B cell (primary cell): Measurements from ENCODE around the gene RGS7. TPM values are rescaled to one million over a fixed set of nuclear protein-coding genes. Genes with fewer than 3 reads are reported as not detected.

Experiments
- ATAC-seq: fragments of 200-7000 bp; cut with Tn5 transposase; one replicate; pipeline ENCODE4 v1.10.0; 2021; ENCODE audit warnings: low read depth, mild to moderate bottlenecking, moderate number of reproducible peaks, moderate library complexity
- CTCF ChIA-PET: fragments of 350-600 bp; sonication (Branson Sonifier 250); formaldehyde crosslinking; loops from one replicate; lab custom pipeline; 2021; ENCODE audit warnings: antibody characterized with exemption, inconsistent platforms; lab: Charles Lee
- POLR2A ChIA-PET: fragments of 350-600 bp; sonication (Branson Sonifier 250); formaldehyde crosslinking; loops from one replicate; lab custom pipeline; 2021; ENCODE audit warnings: antibody characterized with exemption; lab: Charles Lee
- DNase-seq: peaks from one replicate; pipeline ENCODE4 v3.0.0; 2013
- H2AFZ ChIP-seq: 2 replicates; pipeline ENCODE4 v1.6.1; 2012; ENCODE audit warnings: mild to moderate bottlenecking, low read depth, low read length; ENCODE audit not compliant: insufficient read depth, poor library complexity, severe bottlenecking
- H3K27ac ChIP-seq, 2 donors: 1 replicate in 1 of 2; 2 replicates in 1 of 2; pipeline ENCODE4 v1.5.1; 2012 to 2013; ENCODE audit warnings: low read length in 2 of 2, mild to moderate bottlenecking in 2 of 2, moderate library complexity in 1 of 2
- H3K27me3 ChIP-seq, 4 experiments: fragments of 200-600 bp in 1 of 4; sonication (generic) in 1 of 4; replicated peaks in 1 of 4; 1 replicate in 2 of 4; 2 replicates in 2 of 4; pipeline versions ENCODE4 v1.6.1 to v1.7.0; 2013 to 2016; ENCODE audit warnings: low read length in 3 of 4, mild to moderate bottlenecking in 2 of 4, mixed read lengths in 1 of 4, moderate library complexity in 1 of 4; ENCODE audit not compliant: insufficient read depth in 4 of 4, control insufficient read depth in 3 of 4; ENCODE audit errors: control extremely low read depth in 1 of 4
- H3K36me3 ChIP-seq, 2 experiments: replicated peaks in 1 of 2; 1 replicate in 1 of 2; 2 replicates in 1 of 2; pipeline versions ENCODE4 v1.6.1 to v1.7.1; 2013; ENCODE audit warnings: low read length in 1 of 2; ENCODE audit not compliant: insufficient read depth in 2 of 2, control insufficient read depth in 1 of 2; ENCODE audit errors: control extremely low read depth in 1 of 2, extremely low read depth in 1 of 2
- H3K4me1 ChIP-seq, 2 donors: fragments of 200-600 bp in 1 of 2; sonication (generic) in 1 of 2; 1 replicate in 1 of 2; 2 replicates in 1 of 2; pipeline versions ENCODE4 v1.5.1 to v1.6.1; 2013 to 2017; ENCODE audit warnings: low read length in 2 of 2; ENCODE audit not compliant: control insufficient read depth in 2 of 2, insufficient read depth in 2 of 2
- H3K4me2 ChIP-seq: replicated peaks from 2 replicates; pipeline ENCODE3; 2012; ENCODE audit warnings: mild to moderate bottlenecking, low read depth, low read length; ENCODE audit not compliant: poor library complexity, severe bottlenecking
- H3K4me3 ChIP-seq, 5 experiments: fragments of 200-600 bp in 1 of 5; sonication (generic) in 1 of 5; 1 replicate in 3 of 5; 2 replicates in 2 of 5; pipeline versions ENCODE4 v1.5.1 to v1.7.0; 2011 to 2016; ENCODE audit warnings: low read length in 4 of 5, mild to moderate bottlenecking in 4 of 5, low read depth in 2 of 5, control low read depth in 1 of 5, moderate library complexity in 1 of 5; ENCODE audit not compliant: insufficient read depth in 1 of 5; ENCODE audit errors: control extremely low read depth in 1 of 5, extremely low read depth in 1 of 5
- H3K79me2 ChIP-seq: fragments of 200-600 bp; sonication (generic); one replicate; pipeline ENCODE4 v1.6.0; 2016; ENCODE audit warnings: low read length; ENCODE audit not compliant: control insufficient read depth, insufficient read depth
- H3K9ac ChIP-seq: fragments of 200-600 bp; sonication (generic); 2 replicates; pipeline ENCODE4 v1.6.1; 2017; ENCODE audit warnings: mild to moderate bottlenecking, low read length, moderate library complexity
- H3K9me3 ChIP-seq, 3 donors: one replicate each; pipeline versions ENCODE4 v1.6.1 to v1.7.1; 2013; ENCODE audit warnings: low read length in 2 of 3; ENCODE audit not compliant: control insufficient read depth in 2 of 3, insufficient read depth in 1 of 3; ENCODE audit errors: control extremely low read depth in 1 of 3
- H4K20me1 ChIP-seq: 2 replicates; pipeline ENCODE4 v1.6.0; 2012; ENCODE audit warnings: mild to moderate bottlenecking, low read length; ENCODE audit not compliant: insufficient read depth, control insufficient read depth, poor library complexity, severe bottlenecking
- H3K27ac Mint-ChIP-seq: one replicate; pipeline ENCODE4 v1.8.0; 2021; ENCODE audit warnings: mixed read lengths
- H3K27me3 Mint-ChIP-seq: one replicate; pipeline ENCODE4 v1.8.0; 2021; ENCODE audit warnings: mixed read lengths
- H3K4me1 Mint-ChIP-seq: one replicate; pipeline ENCODE4 v1.8.0; 2021; ENCODE audit warnings: mixed read lengths
- H3K4me3 Mint-ChIP-seq: one replicate; pipeline ENCODE4 v1.8.0; 2021; ENCODE audit warnings: mixed read lengths
- H3K9me3 Mint-ChIP-seq: one replicate; pipeline ENCODE4 v1.8.0; 2022; ENCODE audit warnings: mixed read lengths; ENCODE audit not compliant: insufficient read depth
- EZH2 ChIP-seq: IDR thresholded peaks from 2 replicates; pipeline ENCODE4 v1.6.1; 2012; ENCODE audit warnings: borderline replicate concordance, low read depth, mild to moderate bottlenecking, moderate library complexity, low read length; ENCODE audit not compliant: insufficient read depth, poor library complexity, severe bottlenecking
- WGBS: methylation state at CpG from one replicate; pipeline ENCODE4 v1.1.5; 2013; ENCODE audit warnings: missing lambda C conversion rate; ENCODE audit not compliant: insufficient coverage; 5-methylcytosine and 5-hydroxymethylcytosine counted together
- intact Hi-C: fragments of 100-400 bp; cut with micrococcal nuclease; formaldehyde crosslinking; loops from one replicate; pipeline ENCODE4 v1.10.0; 2022
- polyA plus RNA-seq: library from polyadenylated mRNA; depleted of rRNA; stranded (reverse); fragments of >200 nt; gene quantifications from 2 replicates; pipeline ENCODE4 v1.2.3, GENCODE V29; 2012
- total RNA-seq, 2 donors: library from RNA; stranded (reverse); fragments of 120-200 nt in 1 of 2; gene quantifications; 1 replicate in 1 of 2; 2 replicates in 1 of 2; pipeline versions ENCODE4 v1.2.3 to v1.2.4, GENCODE V29; 2013 to 2022
- TF ChIP-seq, protein P1 (sequence below): fragments of 200-600 bp; IDR thresholded peaks from one replicate; pipeline ENCODE4 v1.8.0; 2022; ENCODE audit warnings: antibody characterized with exemption, mild to moderate bottlenecking

Gene RGS7
- total and polyA plus RNA-seq, 2 donors (not counting 1 experiment from before 2014, with no cell fraction given): 0.15 to 1.8 TPM

DNA sequence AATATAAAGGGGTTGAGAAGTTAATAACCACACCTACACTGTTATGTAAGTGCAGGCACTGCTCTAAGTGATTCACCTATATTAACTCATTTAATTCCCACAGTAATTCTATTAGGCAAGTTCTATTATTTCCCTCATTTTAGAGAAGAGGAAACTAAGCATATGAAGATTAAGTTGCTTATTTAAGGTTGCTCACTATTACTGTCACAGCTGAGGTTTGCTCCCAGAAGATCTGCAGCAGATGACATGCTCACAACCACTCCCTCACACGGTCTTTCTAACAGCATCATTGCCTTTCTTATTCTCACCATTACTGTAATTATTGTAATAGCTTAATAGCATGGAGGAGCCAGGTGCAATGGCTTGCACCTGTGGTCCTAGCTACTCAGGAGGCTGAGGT, 548.6 kb downstream of the RGS7 start:
- CTCF ChIA-PET: no interaction called here
- WGBS: no CpG with 5 or more reads among the region's 1 CpG

DNA sequence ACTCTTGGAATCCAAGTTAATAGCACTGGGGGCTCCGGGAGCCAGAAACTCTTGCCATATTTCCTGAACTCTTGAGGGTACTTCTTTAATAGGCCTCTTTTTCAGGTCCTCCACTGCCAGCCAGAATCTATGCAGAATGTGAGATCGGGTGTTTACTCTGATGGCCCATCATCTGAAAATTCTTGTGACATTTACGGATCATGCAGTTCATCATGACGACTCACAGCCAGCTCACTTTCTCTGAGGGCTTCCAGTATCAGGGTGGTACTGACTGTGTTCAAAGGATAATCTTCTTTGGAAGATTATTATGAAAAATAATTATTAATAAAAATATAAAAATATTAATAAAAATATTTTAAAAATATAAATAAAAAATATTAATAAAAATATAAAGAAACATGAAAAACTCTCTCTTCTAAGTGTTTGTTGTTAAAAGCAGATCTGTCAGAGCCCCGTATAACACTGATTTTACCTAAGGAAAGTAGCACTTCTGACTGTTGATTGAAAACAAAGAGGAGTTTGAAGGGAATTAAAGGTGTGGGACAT, 550.7 kb downstream of the RGS7 start:
- no peaks in the 10 kb centered on the region for H3K4me1 Mint-ChIP-seq
- no peak overlapping the region for H3K4me3 ChIP-seq
- DNase-seq: no peak
- no peaks in the 10 kb centered on the region for H3K27me3 ChIP-seq
- no peak overlapping the region for H3K27ac Mint-ChIP-seq
- no peak overlapping the region for H3K27ac ChIP-seq
- ChIA-PET POLR2A (no interaction called here), CTCF (no interaction called here)
- H3K79me2 ChIP-seq: no peaks in the 10 kb centered on the region
- no peak for ATAC-seq
- no peaks in the 10 kb centered on the region for H3K36me3 ChIP-seq
- H3K9ac ChIP-seq: no peak overlapping the region
- H3K9me3 Mint-ChIP-seq: no peaks in the 10 kb centered on the region
- no peak overlapping the region for H2AFZ ChIP-seq
- no peak for TF ChIP-seq EZH2
- TF ChIP-seq, protein P1, sequence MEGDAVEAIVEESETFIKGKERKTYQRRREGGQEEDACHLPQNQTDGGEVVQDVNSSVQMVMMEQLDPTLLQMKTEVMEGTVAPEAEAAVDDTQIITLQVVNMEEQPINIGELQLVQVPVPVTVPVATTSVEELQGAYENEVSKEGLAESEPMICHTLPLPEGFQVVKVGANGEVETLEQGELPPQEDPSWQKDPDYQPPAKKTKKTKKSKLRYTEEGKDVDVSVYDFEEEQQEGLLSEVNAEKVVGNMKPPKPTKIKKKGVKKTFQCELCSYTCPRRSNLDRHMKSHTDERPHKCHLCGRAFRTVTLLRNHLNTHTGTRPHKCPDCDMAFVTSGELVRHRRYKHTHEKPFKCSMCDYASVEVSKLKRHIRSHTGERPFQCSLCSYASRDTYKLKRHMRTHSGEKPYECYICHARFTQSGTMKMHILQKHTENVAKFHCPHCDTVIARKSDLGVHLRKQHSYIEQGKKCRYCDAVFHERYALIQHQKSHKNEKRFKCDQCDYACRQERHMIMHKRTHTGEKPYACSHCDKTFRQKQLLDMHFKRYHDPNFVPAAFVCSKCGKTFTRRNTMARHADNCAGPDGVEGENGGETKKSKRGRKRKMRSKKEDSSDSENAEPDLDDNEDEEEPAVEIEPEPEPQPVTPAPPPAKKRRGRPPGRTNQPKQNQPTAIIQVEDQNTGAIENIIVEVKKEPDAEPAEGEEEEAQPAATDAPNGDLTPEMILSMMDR: no peak
- no peaks in the 10 kb centered on the region for H3K4me1 ChIP-seq
- H3K27me3 Mint-ChIP-seq: no peaks in the 10 kb centered on the region
- H3K9me3 ChIP-seq: no peaks in the 10 kb centered on the region
- no peaks in the 10 kb centered on the region for H4K20me1 ChIP-seq
- intact Hi-C loops: no loop called here
- no peak overlapping the region for H3K4me3 Mint-ChIP-seq
- no peak overlapping the region for H3K4me2 ChIP-seq
- 93% methylated on average over 5 of the region's 5 CpGs for WGBS

More for the DNA sequence above, 548.6 kb downstream of the RGS7 start:
- Histone ChIP-seq H3K27ac (no peak overlapping the region), H3K79me2 (no peaks in the 10 kb centered on the region), H4K20me1 (no peaks in the 10 kb centered on the region), H3K4me1 (no peaks in the 10 kb centered on the region), H3K4me3 (no peak overlapping the region), H2AFZ (no peak overlapping the region), H3K9me3 (no peaks in the 10 kb centered on the region), H3K27me3 (no peaks in the 10 kb centered on the region), H3K9ac (no peak overlapping the region), H3K4me2 (no peak overlapping the region), H3K36me3 (no peaks in the 10 kb centered on the region)
- TF ChIP-seq, protein P1: no peak
- TF ChIP-seq EZH2: no peak
- no peaks in the 10 kb centered on the region for H3K4me1 Mint-ChIP-seq
- no peak overlapping the region for H3K4me3 Mint-ChIP-seq
- H3K27me3 Mint-ChIP-seq: no peaks in the 10 kb centered on the region
- no peaks in the 10 kb centered on the region for H3K9me3 Mint-ChIP-seq
- intact Hi-C loops: no loop called here
- ATAC-seq (no peak), DNase-seq (no peak)
- POLR2A ChIA-PET: no interaction called here
- no peak overlapping the region for H3K27ac Mint-ChIP-seq
